B cell (primary cell): ENCODE results near the gene CARHSP1.

Source experiments
- CTCF ChIP-seq: fragments of 200-600 bp; IDR thresholded peaks from one replicate; pipeline ENCODE4 v1.8.0; 2022; ENCODE audit warnings: antibody characterized with exemption, mild to moderate bottlenecking
- EZH2 ChIP-seq: IDR thresholded peaks from 2 replicates; pipeline ENCODE4 v1.6.1; 2012; ENCODE audit warnings: borderline replicate concordance, low read depth, mild to moderate bottlenecking, moderate library complexity, low read length; ENCODE audit not compliant: insufficient read depth, poor library complexity, severe bottlenecking

GRCh38 chr16:8864480-8865110 is 4.2 kb downstream of the CARHSP1 start:
- TF ChIP-seq CTCF (no peak), EZH2 (no peak)
